ENCODE results near the gene MARCO. TPM values are rescaled to one million over a fixed set of nuclear protein-coding genes. Genes with fewer than 3 reads are reported as not detected.

Gene MARCO
- total RNA-seq, 1 donor from 2014 or later: 1.1 TPM

- DNase-seq (ENCODE audit: extremely low spot score, unreplicated experiment): peak; percentile 24
- Mint-ChIP-seq H3K4me3 (no peak overlapping the region), H3K4me1 (ENCODE audit: unreplicated experiment) (no peaks in the 10 kb centered on the region), H3K27me3 (peaks cover 34% of the 10 kb centered on the region), H3K36me3 (no peaks in the 10 kb centered on the region), H3K9me3 (no peaks in the 10 kb centered on the region), H3K27ac (no peak overlapping the region)
- TF ChIP-seq, protein P1, sequence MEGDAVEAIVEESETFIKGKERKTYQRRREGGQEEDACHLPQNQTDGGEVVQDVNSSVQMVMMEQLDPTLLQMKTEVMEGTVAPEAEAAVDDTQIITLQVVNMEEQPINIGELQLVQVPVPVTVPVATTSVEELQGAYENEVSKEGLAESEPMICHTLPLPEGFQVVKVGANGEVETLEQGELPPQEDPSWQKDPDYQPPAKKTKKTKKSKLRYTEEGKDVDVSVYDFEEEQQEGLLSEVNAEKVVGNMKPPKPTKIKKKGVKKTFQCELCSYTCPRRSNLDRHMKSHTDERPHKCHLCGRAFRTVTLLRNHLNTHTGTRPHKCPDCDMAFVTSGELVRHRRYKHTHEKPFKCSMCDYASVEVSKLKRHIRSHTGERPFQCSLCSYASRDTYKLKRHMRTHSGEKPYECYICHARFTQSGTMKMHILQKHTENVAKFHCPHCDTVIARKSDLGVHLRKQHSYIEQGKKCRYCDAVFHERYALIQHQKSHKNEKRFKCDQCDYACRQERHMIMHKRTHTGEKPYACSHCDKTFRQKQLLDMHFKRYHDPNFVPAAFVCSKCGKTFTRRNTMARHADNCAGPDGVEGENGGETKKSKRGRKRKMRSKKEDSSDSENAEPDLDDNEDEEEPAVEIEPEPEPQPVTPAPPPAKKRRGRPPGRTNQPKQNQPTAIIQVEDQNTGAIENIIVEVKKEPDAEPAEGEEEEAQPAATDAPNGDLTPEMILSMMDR (conservative IDR thresholded peaks at IDR 0.05): no peak
These were observed 41.1 kb downstream of the MARCO start for GRCh38 chr2:118983133-118983532.

DNA sequence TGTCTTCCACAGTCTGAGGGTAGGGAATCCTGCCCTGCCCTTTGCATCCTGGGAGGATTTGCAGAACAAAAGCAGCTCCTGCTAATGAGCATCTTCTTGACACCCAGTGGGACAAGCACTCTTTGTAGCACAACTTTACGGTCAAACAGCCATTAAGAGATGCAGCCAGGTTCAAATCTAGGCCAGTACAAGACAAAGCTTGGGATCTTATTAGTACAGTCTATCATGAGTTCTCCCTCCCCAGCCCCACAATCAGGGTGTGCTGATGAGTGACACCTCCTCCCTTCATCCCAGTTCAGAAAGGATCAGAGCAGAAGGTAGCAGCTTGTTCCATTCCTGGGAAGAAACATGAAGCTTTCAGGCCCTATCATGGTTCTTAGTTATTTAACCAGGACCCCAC lies 41.9 kb downstream of the MARCO start:
- H3K27ac Mint-ChIP-seq: no peak overlapping the region
- no peaks in the 10 kb centered on the region for H3K36me3 Mint-ChIP-seq
- no peaks in the 10 kb centered on the region for H3K9me3 Mint-ChIP-seq
- no peaks in the 10 kb centered on the region for H3K4me1 Mint-ChIP-seq (ENCODE audit: unreplicated experiment)
- no peak for DNase-seq (ENCODE audit: extremely low spot score, unreplicated experiment)
- H3K27me3 Mint-ChIP-seq: peaks cover 33% of the 10 kb centered on the region
- no peak overlapping the region for H3K4me3 Mint-ChIP-seq
- TF ChIP-seq, protein P1 (conservative IDR thresholded peaks at IDR 0.05): no peak

DNA sequence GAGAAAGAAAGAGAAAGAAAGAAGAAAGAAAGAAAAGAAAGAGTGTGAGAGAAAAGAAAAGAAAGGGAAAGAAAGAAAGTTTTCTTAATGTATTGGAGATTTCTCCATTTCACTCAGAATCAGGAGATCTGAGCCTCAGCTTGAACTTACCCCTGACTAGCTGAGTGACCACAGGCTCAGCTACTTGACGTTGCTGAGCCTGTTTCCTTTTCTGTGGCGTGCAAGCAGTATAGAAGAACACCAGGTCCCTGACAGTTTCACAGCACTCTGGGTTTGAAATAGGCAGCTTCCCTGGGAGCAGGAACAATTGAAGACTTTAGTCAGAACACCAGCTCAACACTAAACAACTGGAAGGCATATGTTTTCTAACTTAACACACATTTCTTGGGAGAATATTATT lies 44.7 kb downstream of the MARCO start:
- Mint-ChIP-seq H3K4me3 (no peak overlapping the region), H3K27ac (no peak overlapping the region), H3K4me1 (ENCODE audit: unreplicated experiment) (no peaks in the 10 kb centered on the region), H3K9me3 (no peaks in the 10 kb centered on the region), H3K36me3 (no peaks in the 10 kb centered on the region), H3K27me3 (peaks cover 15% of the 10 kb centered on the region)
- peak; percentile 25 for DNase-seq (ENCODE audit: extremely low spot score, unreplicated experiment)
- TF ChIP-seq, protein P1 (conservative IDR thresholded peaks at IDR 0.05): no peak

DNA sequence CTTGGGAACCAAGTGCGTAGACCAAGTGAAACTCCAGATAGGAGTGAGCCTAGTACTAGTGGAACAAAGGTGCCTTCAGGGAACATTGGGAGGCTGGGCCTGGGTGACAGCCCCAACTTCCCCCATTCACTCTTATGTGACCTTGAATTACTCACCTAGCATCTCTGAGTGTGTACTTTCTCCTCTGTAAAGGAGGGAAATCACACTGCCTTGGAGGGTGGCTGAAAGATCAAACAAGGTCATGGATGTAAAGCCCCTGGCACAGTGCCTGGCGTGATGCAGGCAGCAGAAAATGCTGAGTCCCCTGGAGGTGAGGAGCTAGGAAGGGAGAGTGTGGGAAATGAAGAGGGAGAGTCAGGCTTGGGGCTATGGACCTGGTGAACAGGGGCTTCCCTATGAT lies 45.9 kb downstream of the MARCO start:
- Mint-ChIP-seq H3K36me3 (no peaks in the 10 kb centered on the region), H3K27me3 (peaks cover 15% of the 10 kb centered on the region), H3K4me1 (ENCODE audit: unreplicated experiment) (no peaks in the 10 kb centered on the region), H3K4me3 (no peak overlapping the region), H3K9me3 (no peaks in the 10 kb centered on the region), H3K27ac (no peak overlapping the region)
- DNase-seq (ENCODE audit: extremely low spot score, unreplicated experiment): peak; percentile 15
- TF ChIP-seq, protein P1 (conservative IDR thresholded peaks at IDR 0.05): no peak

DNA sequence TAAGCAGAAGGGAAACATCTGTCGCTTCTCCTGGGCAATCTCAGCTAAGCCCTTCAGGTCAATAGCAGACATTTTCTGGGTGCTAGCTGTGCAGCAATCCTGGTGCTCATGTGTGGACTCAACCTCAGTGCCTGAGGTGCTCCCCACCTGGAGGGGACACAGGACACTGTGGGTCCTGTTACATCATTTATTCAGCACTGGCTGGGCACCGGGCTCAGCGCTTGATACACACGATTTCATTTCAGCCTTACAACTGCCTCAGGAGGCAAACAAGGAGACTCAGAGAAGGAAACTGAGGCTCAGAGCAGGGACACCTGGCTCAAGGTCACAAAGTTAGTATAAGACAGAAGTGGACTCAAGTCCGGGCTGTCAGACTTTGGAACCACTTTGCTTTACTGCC lies 46.7 kb downstream of the MARCO start:
- DNase-seq (ENCODE audit: extremely low spot score, unreplicated experiment): peak; percentile 25
- peaks cover 15% of the 10 kb centered on the region for H3K27me3 Mint-ChIP-seq

More for the DNA sequence above, 46.7 kb downstream of the MARCO start:
- TF ChIP-seq, protein P1 (conservative IDR thresholded peaks at IDR 0.05): no peak
- no peaks in the 10 kb centered on the region for H3K9me3 Mint-ChIP-seq
- H3K4me3 Mint-ChIP-seq: no peak overlapping the region
- no peaks in the 10 kb centered on the region for H3K4me1 Mint-ChIP-seq (ENCODE audit: unreplicated experiment)
- no peaks in the 10 kb centered on the region for H3K36me3 Mint-ChIP-seq
- no peak overlapping the region for H3K27ac Mint-ChIP-seq

All from type B pancreatic cell (in vitro differentiated cells).